ENCODE data around the gene KRTAP4-16. TPM values are rescaled to one million over a fixed set of nuclear protein-coding genes. Genes with fewer than 3 reads are reported as not detected.

KRTAP4-16 gene
- total and polyA plus RNA-seq, 2 of the 8 experiments (the other 6 are each of a cell fraction or from before 2014, with no cell fraction given): not detected

DNA sequence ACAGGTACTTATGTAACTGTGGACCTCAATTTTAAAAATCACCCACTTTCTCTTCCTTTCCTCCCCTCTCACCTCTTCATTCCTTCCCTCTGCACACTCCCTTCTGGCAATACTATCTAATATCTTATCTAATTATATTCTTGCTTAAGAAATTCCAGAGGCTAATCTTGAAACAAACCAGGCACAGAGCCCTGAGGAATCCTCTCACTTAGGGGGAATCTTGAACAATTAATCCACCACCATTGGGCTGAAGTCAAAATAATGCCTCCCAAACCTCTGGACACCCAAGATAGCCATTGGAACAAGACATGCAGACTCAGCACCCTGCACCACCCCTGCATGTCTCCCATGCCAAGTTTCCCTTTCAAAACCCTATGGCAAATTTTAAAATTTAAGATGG lies 39.4 kb upstream of the KRTAP4-16 start (continued):
- TF ChIP-seq BRCA1 (IDR thresholded peaks at IDR 0.05; ENCODE audit: low read depth, low read length): no peak
